Activated CD4-positive, alpha-beta T cell treated with anti-CD3 and anti-CD28 coated beads for 48 hours (primary cell): ENCODE measurements around the gene PACSIN2.

ENCODE experiments used
- DNase-seq: peaks from one replicate; pipeline ENCODE4 v3.0.0-alpha.2; 2020

Gene PACSIN2

DNA sequence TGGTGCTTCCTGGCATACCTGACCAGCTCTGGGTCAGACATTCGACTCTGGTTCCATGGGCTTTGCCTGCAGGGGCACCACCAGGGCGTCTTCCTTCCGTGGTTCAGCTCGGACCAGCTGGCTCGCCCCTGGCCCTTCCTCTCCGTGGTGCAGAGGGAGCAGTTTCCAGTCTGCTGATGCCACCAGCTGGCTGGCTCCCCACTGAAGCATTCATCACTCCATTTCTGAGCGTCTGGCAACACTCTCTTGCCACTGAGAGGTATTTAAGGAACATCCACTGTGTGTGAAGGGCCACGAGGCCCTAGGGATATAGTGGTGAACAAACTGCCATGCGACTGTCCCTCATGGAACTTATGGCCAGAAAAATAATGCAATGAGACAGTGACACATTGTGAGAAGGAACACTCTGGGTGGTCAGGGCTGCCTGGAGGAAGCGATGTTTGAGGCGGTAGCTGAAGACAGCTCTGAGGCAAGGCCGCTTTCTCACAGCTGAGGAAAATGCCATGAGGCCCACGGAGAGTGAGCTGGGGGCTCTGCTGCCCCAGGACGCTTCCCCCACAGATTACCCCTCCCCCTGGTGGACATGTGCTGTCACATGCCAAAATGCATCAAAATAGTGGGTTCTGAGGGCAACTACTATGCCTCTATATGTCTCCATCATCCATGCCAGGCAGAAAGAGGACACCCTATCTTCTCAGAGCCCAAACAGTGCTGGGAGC is 113.0 kb downstream of the PACSIN2 start:
- no peak for DNase-seq

GRCh38 chr22:42897960-42898359 is 117.0 kb downstream of the PACSIN2 start:
- DNase-seq = no peak

GRCh38 chr22:42895541-42895981 is 119.4 kb downstream of the PACSIN2 start:
- DNase-seq = no peak

- peak; percentile 35 for DNase-seq
Observed at GRCh38 chr22:42895087-42895486, 119.9 kb downstream of the PACSIN2 start.

- no peak for DNase-seq
Observed at GRCh38 chr22:42893371-42894150, 121.4 kb downstream of the PACSIN2 start.

- DNase-seq = no peak
Observed at GRCh38 chr22:42892571-42893316, 122.2 kb downstream of the PACSIN2 start.

- no peak for DNase-seq
Observed at GRCh38 chr22:42892156-42892555, 122.8 kb downstream of the PACSIN2 start.

GRCh38 chr22:42891696-42892095 is 123.3 kb downstream of the PACSIN2 start:
- no peak for DNase-seq

DNA sequence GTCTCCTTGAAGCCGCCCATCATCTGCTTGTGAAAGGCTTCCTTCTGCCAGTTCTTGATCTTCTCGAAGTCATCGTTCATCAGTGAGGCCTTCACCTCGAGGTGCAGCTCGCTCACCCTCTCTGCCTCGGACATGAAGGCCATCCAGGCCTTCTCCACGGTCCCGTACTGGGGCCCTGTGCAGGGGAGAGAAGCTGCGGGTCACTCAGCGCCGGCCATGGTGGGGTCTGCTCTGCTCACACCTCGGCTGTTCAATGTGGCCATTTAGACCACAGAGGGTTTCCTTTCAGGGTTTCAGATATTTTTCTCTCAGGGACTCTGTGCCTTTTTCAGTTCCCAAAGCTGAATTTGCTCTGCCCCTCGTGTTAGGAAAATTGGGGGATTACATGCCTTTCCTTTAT is 123.9 kb downstream of the PACSIN2 start:
- DNase-seq = no peak

GRCh38 chr22:42889304-42889703 is 125.6 kb downstream of the PACSIN2 start:
- DNase-seq = no peak

DNA sequence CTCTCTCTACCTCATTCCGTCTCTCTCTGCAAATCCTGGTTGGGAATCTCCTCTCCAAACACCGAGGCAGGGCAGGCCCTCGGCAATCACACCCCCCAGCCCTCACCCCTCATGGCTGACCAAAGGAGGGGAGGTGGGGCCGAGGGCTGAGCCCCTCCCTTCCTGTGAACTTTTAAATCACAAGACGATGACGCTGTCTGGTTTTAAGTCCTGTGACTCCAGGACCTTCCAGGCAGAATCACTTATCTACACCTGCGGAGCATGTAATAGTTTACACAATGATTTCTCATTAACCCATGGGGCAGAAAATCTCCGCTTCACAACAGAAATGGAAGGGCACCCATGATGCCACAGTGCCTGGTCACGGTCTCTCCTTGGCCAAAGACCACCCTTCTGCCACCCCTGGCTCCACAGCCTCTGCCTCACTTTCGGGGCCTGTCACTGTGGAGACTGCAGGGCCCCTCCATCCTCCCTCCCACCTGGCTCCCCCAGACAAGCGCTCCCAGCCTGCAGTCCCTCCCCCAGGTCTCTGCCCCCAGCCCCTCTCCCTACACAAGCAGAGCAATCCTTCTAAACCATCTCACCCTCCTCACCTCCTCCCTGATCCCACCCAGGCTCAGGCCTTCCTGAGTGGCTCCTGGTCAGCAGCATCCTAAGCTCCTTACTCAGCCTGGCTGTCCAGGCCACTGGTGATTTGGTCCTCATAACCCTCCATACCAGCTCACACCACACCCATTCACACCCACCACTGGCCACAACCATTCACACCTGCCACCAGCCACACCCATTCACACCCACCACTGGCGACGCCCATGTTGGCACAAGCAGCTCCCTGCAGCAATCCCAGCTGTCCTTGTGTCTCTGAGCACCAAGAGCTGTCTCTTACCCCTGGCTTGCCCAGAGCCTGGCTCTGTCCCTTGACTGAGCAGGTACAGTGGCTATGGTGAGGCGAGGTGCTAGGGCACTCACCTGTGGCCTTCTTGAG is 127.1 kb downstream of the PACSIN2 start:
- no peak for DNase-seq

DNA sequence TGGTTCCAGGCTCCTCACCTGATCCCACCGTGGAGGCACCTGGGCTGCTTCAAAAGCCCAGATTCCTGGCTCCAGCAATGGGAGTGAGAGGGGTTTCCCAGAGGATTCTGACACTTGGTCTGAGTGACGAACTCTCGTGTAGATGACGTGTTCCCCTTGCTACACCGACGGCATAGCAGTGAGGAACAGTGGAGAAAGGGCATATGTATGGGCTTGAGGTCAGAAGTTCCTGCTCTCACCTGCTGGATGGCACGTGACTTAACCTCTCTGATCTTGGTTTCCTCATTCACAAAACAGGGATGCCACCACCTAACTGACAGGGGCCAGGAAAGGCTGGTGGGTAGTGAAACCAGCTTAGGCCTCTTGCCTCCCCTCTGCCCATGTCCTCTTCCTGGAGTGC is 127.8 kb downstream of the PACSIN2 start:
- no peak for DNase-seq

GRCh38 chr22:42885446-42885845 is 129.5 kb downstream of the PACSIN2 start:
- no peak for DNase-seq

DNA sequence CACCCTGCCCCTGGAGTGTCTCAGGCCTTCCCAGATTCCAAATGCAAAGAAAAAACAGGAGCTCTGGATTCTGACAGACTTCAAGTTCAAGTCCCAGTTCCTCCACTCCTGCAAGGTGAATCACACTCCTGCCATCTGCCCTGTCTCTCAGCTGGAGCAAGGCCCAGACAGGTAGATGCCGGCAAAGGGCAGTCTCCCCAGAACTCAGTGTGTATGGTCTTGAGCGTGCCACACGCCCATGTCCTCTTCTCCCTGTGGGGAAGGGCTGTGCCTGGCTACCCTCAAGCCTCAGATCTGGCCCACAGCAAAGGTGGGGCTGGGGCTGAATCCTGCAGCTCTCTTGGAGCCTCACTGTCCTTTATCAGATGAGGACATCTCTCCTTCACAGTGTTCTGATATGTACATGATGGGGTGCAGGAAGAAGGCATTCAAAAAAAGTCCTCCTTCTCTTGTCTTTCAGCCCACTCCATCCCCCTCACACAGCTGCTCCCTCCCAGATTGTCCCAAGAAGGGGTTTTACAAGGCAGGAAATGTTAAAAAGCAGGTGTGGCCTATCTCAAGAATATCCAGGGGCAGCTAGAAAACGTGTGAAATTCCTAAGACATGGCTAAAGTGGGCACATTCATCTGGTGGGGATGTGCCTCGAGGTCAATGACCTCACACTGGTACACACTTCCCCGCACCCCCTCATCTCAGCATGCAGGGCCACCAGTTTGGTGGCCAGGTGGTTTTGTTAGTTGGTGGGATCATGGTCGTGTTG is 130.2 kb downstream of the PACSIN2 start:
- DNase-seq = no peak

DNA sequence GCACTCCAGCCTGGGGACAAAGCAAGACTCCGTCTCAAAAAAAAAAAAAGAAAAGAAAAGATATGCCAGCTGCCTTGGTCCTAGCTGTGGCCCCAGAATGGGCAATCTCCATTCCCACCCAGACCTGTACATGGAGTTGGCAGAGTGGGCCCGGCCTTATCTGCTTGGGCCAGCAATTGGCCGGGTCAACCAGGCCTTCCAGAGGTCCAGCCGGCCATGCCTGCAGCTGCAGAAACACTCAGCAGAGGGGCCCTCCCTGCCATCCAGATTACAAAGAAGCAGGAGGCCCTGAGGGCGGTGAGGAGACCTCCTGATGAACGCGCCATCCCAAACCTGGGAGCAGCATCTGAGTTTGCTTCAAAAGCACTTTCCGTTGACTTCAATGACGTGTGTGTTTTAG is 131.0 kb downstream of the PACSIN2 start:
- no peak for DNase-seq

- no peak for DNase-seq
Observed at GRCh38 chr22:42883121-42883520, 131.8 kb downstream of the PACSIN2 start.

GRCh38 chr22:42881982-42882656 is 132.8 kb downstream of the PACSIN2 start:
- DNase-seq = no peak

DNA sequence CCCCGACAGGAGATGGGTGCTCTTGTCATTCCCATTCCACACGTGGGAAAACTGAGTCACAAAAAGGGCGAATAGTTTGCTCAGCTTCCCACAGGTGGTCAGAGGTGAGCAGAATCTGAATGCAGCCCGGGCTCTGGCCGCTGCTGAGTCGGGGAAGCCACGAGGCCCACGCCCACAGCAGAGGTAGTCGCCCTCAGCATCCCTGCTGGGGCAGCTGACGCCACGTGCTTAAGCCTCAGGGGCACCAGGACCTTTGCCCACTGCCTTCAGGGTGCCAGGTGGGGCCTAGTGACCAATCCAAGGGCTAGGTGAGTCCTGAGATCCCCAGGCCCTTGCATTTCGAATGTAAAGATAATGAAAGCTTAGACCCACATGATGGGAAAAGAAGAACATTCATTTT is 133.7 kb downstream of the PACSIN2 start:
- no peak for DNase-seq

DNA sequence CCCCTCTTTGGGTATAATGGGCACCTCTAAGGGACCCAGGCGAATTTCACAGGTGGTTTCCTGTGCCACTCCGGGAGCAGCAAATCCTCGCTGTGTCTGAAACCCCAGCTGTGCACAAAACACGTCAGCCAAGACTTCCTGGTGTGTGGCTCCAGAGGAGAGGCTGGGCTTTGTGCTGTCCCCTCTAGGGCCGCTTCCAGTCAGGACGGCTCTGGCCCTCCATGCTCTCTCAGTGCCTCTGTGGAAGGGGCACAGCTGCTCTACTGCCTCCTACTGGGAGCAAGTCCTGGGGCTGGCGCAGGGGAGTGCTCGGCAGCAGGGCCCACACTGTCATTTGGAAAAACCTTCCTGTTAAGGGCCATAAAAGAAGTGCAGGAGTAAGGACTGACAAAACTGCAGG is 134.1 kb downstream of the PACSIN2 start:
- no peak for DNase-seq

DNA sequence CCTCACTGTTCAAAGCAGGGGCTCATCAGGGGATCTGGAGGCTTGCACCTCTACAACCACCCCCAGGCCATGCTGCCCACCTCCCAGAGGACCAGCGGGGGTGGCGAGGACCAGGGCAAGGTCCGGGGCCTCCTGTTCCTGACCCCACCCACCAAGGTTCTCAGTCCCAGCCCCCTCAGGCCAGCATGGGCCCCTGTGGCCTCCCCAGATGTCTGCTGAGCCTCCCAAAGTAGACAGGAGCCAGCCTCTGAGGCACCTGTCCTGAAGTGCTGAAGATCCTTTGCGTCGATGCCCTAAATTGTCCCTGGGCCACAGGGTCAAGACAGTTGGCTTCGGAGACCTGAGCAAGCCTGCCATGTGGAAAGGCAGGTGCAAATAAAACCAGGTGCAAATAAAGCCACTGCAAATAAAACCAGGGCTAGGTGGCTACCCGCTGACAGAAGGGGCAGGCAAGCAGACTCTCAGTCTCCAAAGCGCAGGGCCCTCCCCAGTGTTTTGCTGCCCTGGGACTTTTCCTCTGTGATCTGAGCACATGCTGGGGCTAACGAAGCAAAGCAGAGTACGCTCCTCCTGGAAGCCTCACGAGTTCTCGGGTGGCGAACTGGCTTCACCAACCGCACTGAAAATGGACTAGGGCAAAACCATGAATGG is 135.5 kb downstream of the PACSIN2 start:
- DNase-seq = no peak
